Measurements from ENCODE around the gene ADAMTS7.
"Not testable (repeated sequence)": the region's sequence is repeated elsewhere in the genome, so short reads cannot be mapped to it uniquely, and the experiment has no call there.

Gene ADAMTS7

DNA sequence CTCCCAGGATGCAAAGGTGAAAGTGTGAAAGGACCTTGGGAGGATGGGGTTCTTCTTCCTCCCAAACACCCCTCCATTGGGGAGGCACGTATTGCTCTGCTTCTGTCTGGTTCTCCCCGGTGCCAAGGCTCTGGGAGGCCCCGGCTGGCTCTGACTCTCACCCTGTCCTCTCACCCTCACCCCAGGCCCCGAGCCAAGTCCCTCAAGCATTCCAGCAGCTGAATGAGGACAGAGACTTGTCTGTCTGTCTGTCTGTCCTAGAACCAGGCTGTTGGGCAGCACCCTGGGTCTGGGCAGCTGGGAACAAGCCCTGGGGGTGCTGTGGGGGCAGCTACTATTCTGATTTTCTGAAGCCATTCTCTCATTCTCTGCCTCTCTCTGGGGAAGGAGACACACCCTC is 29.9 kb downstream of the ADAMTS7 start:
- not testable (repeated sequence) for DNase-seq

DNA sequence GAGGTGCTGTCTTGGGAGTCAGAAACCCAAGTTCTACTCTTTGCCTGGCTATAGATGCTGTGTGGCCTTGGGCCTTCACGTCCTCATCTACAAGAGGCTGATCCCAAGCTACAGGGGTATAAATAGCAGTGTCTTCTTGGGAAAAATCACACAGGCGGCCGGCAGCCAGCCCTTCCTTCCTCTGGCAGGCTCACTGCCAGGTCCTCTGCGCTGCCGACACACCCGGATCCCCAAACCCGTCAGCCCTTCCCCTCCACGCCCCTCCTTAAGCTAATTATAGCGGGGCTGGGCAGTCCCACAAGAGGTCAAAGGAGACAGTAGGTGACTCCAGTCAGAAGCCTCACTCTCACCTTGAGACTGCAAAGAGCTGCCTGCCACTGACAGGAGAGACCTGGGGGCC is 31.3 kb downstream of the ADAMTS7 start:
- DNase-seq: not testable (repeated sequence)

GRCh38 chr15:78779176-78779785 is 32.0 kb downstream of the ADAMTS7 start:
- not testable (repeated sequence) for DNase-seq

- DNase-seq: no peak
These were observed 32.8 kb downstream of the ADAMTS7 start for GRCh38 chr15:78778422-78778821.

GRCh38 chr15:78777953-78778345 is 33.3 kb downstream of the ADAMTS7 start:
- DNase-seq: not testable (repeated sequence)

DNA sequence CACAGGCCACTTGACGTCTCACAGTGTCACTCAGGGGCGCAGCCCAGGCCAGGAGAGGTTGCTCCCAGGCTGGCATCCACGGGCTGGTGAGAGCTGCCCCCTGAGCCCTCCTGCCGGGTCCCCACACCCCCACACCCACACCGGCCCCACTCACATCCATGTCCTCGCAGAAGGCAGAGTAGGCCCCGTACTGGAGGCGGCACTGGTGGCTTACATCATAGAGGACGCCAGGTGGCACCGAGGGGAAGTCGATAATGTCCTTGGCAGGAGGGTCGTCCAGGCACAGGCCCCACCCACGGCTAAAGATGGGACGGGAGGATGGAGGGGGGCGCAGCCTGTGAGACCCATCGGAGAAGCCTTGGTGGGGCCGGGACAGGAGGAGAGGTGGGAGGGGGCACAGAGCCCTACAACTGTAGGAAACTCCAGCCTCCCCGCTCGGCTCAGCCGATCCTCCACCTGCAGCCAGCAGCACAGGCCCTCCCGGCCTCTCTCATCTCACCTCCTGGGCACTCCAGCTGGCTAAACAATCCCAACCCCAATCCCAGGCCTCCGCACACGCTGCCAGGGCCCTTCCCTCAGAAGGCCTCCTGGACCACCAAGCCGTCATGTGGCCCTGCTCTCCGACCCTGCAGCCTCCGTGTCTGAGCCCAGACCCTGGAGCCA is 33.8 kb downstream of the ADAMTS7 start:
- not testable (repeated sequence) for DNase-seq

DNA sequence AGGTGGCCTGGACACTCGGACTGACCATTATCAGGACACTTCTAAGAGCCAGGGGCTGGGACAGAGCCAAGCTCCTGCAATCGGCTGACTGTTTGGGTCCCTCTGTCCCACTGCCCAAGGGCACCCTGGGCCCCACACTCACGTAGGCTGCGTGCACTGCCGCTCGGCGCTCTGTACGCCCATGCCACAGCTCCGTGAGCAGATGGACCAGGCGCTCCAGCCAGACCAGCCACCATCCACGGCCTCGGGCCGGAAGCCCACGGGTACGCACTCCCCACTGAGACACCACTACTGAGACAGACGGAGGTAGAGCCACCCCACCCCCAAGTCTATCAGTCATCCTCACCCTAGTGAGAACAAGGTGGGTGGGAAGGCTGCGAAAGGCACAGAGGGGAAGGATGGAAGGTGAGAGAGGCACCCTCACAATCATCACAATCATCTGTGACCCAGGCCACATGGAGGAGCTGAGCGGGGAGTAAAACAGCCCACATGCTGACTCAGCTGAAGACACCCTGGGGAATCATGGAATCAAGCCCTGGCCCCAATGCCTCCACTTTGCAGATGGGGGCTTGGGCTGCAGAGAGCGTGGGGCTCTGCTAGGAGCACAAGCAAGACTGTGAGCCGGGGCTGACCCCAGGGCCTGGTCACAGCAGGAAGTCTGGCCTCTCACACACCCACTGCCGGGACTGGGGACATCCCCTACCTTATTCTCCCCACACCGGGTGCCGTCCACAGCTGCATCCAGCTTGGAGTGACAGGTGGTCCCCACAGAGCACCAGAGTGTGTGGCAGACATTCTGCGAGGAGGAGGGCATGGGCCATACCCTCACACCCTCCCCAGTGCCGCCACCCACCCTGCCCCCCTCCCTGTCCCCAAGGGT is 35.0 kb downstream of the ADAMTS7 start:
- DNase-seq: not testable (repeated sequence)

- DNase-seq: no peak
These were observed 35.8 kb downstream of the ADAMTS7 start for GRCh38 chr15:78775472-78775871.

DNA sequence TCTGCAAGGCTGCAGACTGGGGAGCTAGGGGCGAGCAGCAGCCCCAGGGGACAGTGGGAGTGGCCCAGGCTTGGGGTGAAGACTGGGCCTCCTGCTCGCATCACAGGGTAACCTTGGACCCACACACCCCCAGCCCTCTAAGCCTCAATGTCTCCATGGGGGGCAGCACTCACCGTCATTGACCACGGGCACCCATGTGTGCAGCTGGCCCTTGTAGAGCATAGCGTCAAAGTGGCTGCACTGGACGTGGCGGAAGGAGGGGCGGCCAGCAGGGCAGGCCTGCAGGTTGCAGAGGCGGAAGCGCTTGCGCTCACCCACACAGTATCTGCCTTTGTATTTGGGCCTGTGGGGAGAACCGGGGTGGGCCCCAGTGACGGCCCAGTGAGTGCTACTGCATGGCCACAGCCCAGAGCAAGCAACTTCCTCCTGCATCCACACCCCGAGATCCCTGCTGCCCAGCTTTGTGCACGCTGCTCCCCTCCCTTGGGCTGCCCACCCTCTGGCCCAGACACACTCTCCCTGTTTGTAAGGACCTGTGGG is 36.7 kb downstream of the ADAMTS7 start:
- not testable (repeated sequence) for DNase-seq

DNA sequence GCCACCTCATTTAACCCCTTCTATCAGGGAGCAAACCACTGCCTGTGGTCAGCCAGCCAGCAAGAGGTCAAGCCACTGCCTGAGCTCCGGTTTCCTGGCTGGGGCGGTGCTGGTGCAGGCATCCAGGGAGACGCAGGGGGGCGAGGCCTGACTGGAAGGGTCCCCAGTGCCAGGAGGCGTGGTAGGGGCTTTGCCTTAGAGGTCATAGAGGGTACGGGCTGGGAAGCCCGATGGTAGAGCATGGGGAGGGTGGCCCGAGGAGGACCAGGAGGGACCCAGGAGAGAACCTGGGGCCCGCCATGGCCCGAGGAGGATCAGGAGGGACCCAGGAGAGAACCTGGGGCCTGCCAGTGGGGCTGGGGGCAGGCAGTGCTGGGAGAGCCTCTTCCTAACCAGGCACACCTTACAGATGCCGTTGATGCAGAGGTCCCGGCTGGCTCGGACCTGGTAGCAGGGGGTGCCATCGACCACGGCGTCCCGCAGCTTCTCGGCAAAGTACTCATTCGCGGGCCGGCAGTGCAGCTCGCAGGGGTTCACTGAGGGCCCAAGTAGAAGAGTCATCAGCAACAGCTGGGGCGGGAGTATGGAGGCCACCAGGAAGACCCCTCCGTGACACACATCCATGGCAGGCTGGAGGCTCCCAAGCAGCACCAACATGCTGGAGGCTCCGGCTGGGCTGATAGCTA is 37.4 kb downstream of the ADAMTS7 start:
- DNase-seq: not testable (repeated sequence)

DNA sequence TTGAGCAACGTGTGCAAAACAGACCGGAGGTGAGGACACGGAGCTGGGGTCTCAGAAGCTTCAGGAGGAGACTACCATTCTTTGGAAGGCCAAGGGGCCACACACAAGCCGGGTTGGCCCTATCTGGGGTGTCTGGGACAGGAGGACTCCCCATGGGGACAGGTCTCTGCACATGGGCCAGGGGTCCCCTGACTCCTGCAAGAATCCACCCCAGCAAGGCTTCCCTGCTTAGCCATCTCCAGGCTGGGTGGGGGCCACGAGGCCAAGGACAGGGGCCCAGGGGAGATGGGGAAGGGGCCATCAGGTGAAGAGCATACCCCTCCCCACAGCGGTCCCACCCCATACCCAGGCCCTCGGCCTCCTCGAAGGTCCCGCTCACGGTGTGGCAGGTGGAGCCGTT is 38.5 kb downstream of the ADAMTS7 start:
- no peak for DNase-seq

DNA sequence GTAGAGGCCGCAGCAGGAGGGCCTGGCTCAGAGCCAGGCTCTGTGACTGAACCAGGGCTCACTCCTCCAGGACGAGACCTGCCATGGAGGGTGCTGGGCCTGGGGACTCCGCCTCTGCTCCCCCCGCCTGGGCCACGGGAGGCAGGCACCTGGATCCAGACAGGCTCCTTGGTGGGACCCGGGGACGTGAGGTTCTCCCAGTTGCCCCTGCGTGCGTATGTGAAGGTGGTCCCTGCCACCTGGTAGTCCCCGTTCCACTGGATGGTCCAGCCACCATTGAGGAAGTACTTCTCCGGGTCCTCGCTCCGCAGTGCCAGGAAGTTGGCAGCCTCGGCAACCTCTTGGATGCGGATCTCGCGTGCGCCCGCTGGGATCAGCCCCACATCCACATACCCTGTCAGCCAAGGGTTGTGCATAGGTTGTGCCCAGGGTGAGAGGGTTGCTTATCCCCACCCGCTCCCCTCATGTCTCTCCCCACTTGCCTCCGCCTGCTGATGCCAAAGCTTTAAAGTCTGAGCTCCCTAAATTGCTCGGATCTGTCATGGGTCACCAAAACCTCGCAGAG is 39.7 kb downstream of the ADAMTS7 start:
- DNase-seq: not testable (repeated sequence)

GRCh38 chr15:78771020-78771419 is 40.2 kb downstream of the ADAMTS7 start:
- DNase-seq: not testable (repeated sequence)

GRCh38 chr15:78769473-78770225 is 41.6 kb downstream of the ADAMTS7 start:
- peak; percentile 67 for DNase-seq

- no peak for DNase-seq
These were observed 42.5 kb downstream of the ADAMTS7 start for GRCh38 chr15:78768531-78769408.

GRCh38 chr15:78768096-78768495 is 43.2 kb downstream of the ADAMTS7 start:
- no peak for DNase-seq

- peak; percentile 54 for DNase-seq
These were observed 43.8 kb downstream of the ADAMTS7 start for GRCh38 chr15:78767331-78767951.

- not testable (repeated sequence) for DNase-seq
These were observed 44.6 kb downstream of the ADAMTS7 start for GRCh38 chr15:78766641-78767071.

GRCh38 chr15:78766041-78766440 is 45.2 kb downstream of the ADAMTS7 start:
- DNase-seq: no peak

Data from RPMI8226 (cell line).